Lower lobe of right lung (tissue), 2 donors: ENCODE measurements around the gene ZNF365. TPM values are rescaled to one million over a fixed set of nuclear protein-coding genes. Genes with fewer than 3 reads are reported as not detected.

Experiments used
- ATAC-seq, 2 donors: fragments of 200-7000 bp; cut with Tn5 transposase; one replicate each; pipeline ENCODE4 v1.9.1; 2020 to 2022; ENCODE audit warnings: mild to moderate bottlenecking in 2 of 2, moderate library complexity in 2 of 2
- DNase-seq: peaks from one replicate; pipeline ENCODE4 v3.0.0-alpha.2; 2020
- H3K27ac ChIP-seq: fragments of 200-600 bp; one replicate; pipeline ENCODE4 v1.8.0; 2022
- H3K27me3 ChIP-seq: fragments of 200-600 bp; one replicate; pipeline ENCODE4 v1.8.0; 2022; ENCODE audit warnings: low read depth
- H3K36me3 ChIP-seq: fragments of 200-600 bp; one replicate; pipeline ENCODE4 v1.8.0; 2022; ENCODE audit warnings: mild to moderate bottlenecking
- H3K4me1 ChIP-seq: fragments of 200-600 bp; one replicate; pipeline ENCODE4 v1.8.0; 2022
- H3K4me3 ChIP-seq: fragments of 200-600 bp; one replicate; pipeline ENCODE4 v1.8.0; 2022; ENCODE audit warnings: mild to moderate bottlenecking
- H3K9me3 ChIP-seq: fragments of 200-600 bp; one replicate; pipeline ENCODE4 v1.8.0; 2022
- intact Hi-C: fragments of 100-400 bp; cut with DNase I; formaldehyde crosslinking; loops from one replicate; pipeline ENCODE4 v1.11.0; 2022
- total RNA-seq: library from RNA; stranded (reverse); fragmentation: NEBNext Ultra II Directional; extraction: Animal tissue kit (Norgen Biotek cat#: 25700); gene quantifications from one replicate; pipeline ENCODE4 v1.2.1, GENCODE V29; 2021
- TF ChIP-seq, protein P1 (sequence below): fragments of 200-600 bp; IDR thresholded peaks from one replicate; pipeline ENCODE4 v1.8.0; 2022; ENCODE audit warnings: antibody characterized with exemption, mild to moderate bottlenecking
- donor health status: DM: no; HTN: yes; CAD: no; lungs with severe emphysema.

Gene ZNF365
- total RNA-seq, 1 donor from 2014 or later = 1.2 TPM

DNA sequence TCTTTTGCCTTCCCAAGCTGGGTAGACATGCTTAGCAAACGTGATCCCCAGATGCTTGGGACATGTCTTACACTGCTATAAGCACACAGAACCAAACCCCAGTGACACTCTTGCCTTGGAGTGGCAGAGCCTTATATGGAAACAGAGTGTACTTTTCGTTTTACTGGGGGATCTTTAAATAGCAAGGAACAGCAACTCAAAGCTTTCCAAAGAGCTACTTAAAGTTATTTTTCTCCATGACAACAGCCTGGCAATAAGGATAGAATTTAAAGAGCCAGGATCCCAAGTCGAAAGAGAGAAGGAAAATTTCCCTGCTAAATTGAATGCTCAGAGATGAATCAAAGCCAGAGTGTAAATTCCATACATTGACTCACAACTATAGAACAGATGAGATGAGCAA, 67.8 kb downstream of the ZNF365 start:
- ATAC-seq (peak; percentile 81 to 86), DNase-seq (no peak)
- H3K4me3 ChIP-seq = no peak overlapping the region
- TF ChIP-seq, protein P1, sequence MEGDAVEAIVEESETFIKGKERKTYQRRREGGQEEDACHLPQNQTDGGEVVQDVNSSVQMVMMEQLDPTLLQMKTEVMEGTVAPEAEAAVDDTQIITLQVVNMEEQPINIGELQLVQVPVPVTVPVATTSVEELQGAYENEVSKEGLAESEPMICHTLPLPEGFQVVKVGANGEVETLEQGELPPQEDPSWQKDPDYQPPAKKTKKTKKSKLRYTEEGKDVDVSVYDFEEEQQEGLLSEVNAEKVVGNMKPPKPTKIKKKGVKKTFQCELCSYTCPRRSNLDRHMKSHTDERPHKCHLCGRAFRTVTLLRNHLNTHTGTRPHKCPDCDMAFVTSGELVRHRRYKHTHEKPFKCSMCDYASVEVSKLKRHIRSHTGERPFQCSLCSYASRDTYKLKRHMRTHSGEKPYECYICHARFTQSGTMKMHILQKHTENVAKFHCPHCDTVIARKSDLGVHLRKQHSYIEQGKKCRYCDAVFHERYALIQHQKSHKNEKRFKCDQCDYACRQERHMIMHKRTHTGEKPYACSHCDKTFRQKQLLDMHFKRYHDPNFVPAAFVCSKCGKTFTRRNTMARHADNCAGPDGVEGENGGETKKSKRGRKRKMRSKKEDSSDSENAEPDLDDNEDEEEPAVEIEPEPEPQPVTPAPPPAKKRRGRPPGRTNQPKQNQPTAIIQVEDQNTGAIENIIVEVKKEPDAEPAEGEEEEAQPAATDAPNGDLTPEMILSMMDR = no peak
- no peaks in the 10 kb centered on the region for H3K9me3 ChIP-seq
- intact Hi-C loops = no loop called here
- H3K27ac ChIP-seq = no peak overlapping the region
- H3K36me3 ChIP-seq = no peaks in the 10 kb centered on the region
- no peaks in the 10 kb centered on the region for H3K27me3 ChIP-seq
- no peaks in the 10 kb centered on the region for H3K4me1 ChIP-seq

DNA sequence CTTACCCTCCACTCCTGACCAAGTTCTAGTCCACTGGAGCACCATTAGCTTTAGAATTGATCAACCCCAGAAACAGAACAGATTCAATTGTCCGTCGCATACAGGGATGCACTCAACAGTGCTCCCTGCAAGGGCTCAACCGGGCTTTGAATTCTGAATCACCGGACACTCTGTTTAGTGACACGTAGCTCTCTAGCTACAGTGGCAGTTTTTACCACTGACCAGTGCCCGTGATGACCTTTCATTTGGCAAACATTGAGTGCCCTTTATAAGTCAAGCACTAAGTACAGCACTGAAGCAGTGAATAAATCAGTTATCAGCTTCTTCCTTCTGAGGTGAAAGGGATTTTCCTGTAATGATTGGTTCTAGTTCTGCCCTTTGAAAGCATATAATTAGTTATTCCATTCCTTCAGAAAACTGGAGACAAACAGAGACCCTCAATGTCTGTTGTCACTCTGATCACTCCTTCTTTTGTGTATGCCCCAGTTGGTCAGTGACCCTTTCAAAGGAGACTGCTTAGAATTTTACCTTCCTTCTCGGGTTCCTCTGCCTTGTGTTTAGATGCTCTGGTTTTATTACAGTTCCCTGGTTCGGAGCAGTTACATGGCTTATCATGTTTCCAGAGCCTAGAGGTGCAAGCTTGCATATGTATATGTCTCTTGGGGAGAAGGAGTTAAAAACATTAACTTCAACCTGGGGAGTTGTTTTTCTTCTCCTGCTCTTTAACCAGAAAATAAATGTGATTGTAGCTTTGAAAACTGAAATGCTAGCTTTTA, 68.9 kb downstream of the ZNF365 start:
- DNase-seq (no peak), ATAC-seq (no peak)
- intact Hi-C loops = no loop called here
- H3K4me3 ChIP-seq = no peak overlapping the region
- no peaks in the 10 kb centered on the region for H3K4me1 ChIP-seq
- no peaks in the 10 kb centered on the region for H3K36me3 ChIP-seq
- H3K27me3 ChIP-seq = no peaks in the 10 kb centered on the region
- no peaks in the 10 kb centered on the region for H3K9me3 ChIP-seq
- H3K27ac ChIP-seq = no peak overlapping the region
- TF ChIP-seq, protein P1 = no peak

DNA sequence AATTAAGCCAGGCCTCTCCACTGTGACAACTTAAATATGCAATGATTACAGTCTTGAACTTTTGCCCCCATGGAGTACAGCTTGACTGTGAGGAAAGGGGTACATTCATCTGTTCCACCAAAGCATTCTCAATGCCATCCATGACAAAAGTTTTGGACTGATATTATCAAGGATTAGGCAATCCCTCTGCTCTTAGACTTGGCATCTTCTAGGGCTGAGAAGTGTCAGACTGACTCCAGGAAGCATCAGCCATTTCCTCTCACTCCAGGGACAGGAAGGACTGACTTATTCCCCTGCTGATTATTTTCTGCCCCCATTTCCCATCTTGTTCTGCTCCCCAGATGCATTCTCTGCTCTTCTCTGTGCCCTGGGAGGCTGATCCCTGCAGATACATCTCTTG, 69.7 kb downstream of the ZNF365 start:
- H3K4me3 ChIP-seq = no peak overlapping the region
- H3K27me3 ChIP-seq = no peaks in the 10 kb centered on the region
- H3K9me3 ChIP-seq = no peaks in the 10 kb centered on the region
- TF ChIP-seq, protein P1 = no peak
- no peak for DNase-seq
- no peaks in the 10 kb centered on the region for H3K36me3 ChIP-seq
- intact Hi-C loops = no loop called here
- H3K4me1 ChIP-seq = no peaks in the 10 kb centered on the region
- ATAC-seq = no peak
- no peak overlapping the region for H3K27ac ChIP-seq

GRCh38 chr10:62446627-62447026, 72.5 kb downstream of the ZNF365 start:
- ATAC-seq = no peak
- no peaks in the 10 kb centered on the region for H3K4me1 ChIP-seq
- TF ChIP-seq, protein P1 = no peak
- H3K36me3 ChIP-seq = no peaks in the 10 kb centered on the region
- no peak overlapping the region for H3K27ac ChIP-seq
- H3K27me3 ChIP-seq = no peaks in the 10 kb centered on the region
- intact Hi-C loops = no loop called here
- H3K4me3 ChIP-seq = no peak overlapping the region
- H3K9me3 ChIP-seq = no peaks in the 10 kb centered on the region
- no peak for DNase-seq

- TF ChIP-seq, protein P1 = no peak
- Histone ChIP-seq H3K4me1 (peaks cover 14% of the 10 kb centered on the region), H3K36me3 (no peaks in the 10 kb centered on the region), H3K4me3 (no peak overlapping the region), H3K27me3 (no peaks in the 10 kb centered on the region), H3K27ac (no peak overlapping the region), H3K9me3 (no peaks in the 10 kb centered on the region)
- no peak for DNase-seq
- ATAC-seq = no peak
- intact Hi-C loops = no loop called here
Measured at GRCh38 chr10:62450912-62451610, 76.9 kb downstream of the ZNF365 start.
